Endothelial cell of umbilical vein (primary cell): ENCODE measurements around the gene UNC5A.

ENCODE experiments used
- CTCF ChIP-seq, 2 donors: IDR thresholded peaks; 1 replicate in 1 of 2; 2 replicates in 1 of 2; pipeline ENCODE4 v1.5.1; 2011; ENCODE audit warnings: low read length in 2 of 2, mild to moderate bottlenecking in 2 of 2, moderate library complexity in 2 of 2, control low read depth in 1 of 2, inconsistent platforms in 1 of 2, low read depth in 1 of 2; ENCODE audit not compliant: insufficient read depth in 1 of 2; ENCODE audit errors: extremely low read depth in 1 of 2
- EZH2 ChIP-seq: IDR thresholded peaks from 2 replicates; pipeline ENCODE4 v1.6.1; 2012; ENCODE audit warnings: borderline replicate concordance, low read depth, mild to moderate bottlenecking, moderate library complexity, low read length, inconsistent platforms; ENCODE audit not compliant: severe bottlenecking
- POLR2AphosphoS5 ChIP-seq: IDR thresholded peaks from 2 replicates; pipeline ENCODE4 v1.6.1; 2012; ENCODE audit warnings: low read depth, mild to moderate bottlenecking, control low read depth, low read length, moderate library complexity; ENCODE audit not compliant: insufficient read depth

GRCh38 chr5:176865964-176866363 is 55.6 kb downstream of the UNC5A start:
- no peak for TF ChIP-seq CTCF (IDR thresholded peaks at IDR 0.05; ENCODE audit: extremely low read depth in 1 of 2, insufficient read depth in 1 of 2, low read depth in 1 of 2, low read length in 2 of 2)
- TF ChIP-seq EZH2, result no peak
- TF ChIP-seq POLR2AphosphoS5, result no peak
